Measurements from ENCODE around the gene KCNH3.

Gene KCNH3

DNA sequence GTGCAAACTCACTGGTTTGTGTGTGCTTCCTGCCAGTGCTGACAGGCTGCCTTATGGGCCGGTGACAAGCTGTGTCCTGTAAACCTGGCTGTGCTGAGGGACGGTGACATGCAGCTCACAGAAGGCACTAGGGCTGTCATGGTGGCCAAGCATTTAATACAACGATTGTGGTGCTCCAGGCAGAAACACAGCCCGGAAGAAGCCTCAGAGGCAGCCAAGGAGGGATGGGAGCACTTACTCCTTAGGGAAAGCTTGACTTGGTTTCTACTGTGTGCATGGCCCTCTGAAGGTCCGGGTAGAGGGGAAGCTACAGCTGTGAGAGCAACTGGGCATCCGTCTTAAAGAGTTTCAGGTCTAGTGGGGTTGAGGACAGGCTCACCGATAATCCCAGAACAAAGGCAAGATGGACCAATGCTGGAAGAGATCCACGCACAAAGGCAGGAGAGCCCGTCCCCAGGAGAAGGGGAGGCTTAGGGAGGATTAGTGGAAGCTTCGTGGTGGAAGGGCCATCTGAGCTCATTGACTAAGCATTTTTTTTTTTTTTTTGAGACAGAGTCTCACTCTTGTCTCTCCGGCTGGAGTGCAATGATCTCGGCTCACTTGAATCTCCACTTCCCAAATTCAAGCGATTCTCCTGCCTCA is 39.8 kb downstream of the KCNH3 start:
- TF ChIP-seq, protein P1, sequence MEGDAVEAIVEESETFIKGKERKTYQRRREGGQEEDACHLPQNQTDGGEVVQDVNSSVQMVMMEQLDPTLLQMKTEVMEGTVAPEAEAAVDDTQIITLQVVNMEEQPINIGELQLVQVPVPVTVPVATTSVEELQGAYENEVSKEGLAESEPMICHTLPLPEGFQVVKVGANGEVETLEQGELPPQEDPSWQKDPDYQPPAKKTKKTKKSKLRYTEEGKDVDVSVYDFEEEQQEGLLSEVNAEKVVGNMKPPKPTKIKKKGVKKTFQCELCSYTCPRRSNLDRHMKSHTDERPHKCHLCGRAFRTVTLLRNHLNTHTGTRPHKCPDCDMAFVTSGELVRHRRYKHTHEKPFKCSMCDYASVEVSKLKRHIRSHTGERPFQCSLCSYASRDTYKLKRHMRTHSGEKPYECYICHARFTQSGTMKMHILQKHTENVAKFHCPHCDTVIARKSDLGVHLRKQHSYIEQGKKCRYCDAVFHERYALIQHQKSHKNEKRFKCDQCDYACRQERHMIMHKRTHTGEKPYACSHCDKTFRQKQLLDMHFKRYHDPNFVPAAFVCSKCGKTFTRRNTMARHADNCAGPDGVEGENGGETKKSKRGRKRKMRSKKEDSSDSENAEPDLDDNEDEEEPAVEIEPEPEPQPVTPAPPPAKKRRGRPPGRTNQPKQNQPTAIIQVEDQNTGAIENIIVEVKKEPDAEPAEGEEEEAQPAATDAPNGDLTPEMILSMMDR (IDR thresholded peaks at IDR 0.05; ENCODE audit: low read length) = no peak
- TF ChIP-seq EZH2phosphoT487 (IDR thresholded peaks at IDR 0.05; ENCODE audit: low read length) (no peak), EZH2 (optimal IDR thresholded peaks at IDR 0.05; ENCODE audit: low read depth, low read length) (no peak)
- no peak for DNase-seq
- peaks cover 6% of the 10 kb centered on the region; the same call in 1 of the 2 replicates for H3F3A ChIP-seq (ENCODE audit: insufficient read depth, low read length)
- no peak overlapping the region for H3K4me2 ChIP-seq (ENCODE audit: low read depth, low read length)
- no peak overlapping the region for H3K9ac ChIP-seq (ENCODE audit: low read length)
- no peaks in the 10 kb centered on the region for H3K79me2 ChIP-seq (ENCODE audit: low read length)
- H2AFZ ChIP-seq (ENCODE audit: low read length) = no peak overlapping the region
- H3K9me2 ChIP-seq (replicated peaks; ENCODE audit: insufficient read depth, low read length) = no peaks in the 10 kb centered on the region
- H3K36me3 ChIP-seq (replicated peaks; ENCODE audit: insufficient read depth, low read length) = no peaks in the 10 kb centered on the region
- no peaks in the 10 kb centered on the region for H3K9me3 ChIP-seq (replicated peaks; ENCODE audit: insufficient read depth, low read length)
- no peak overlapping the region for H3K4me3 ChIP-seq (ENCODE audit: low read length)
- peaks cover 15% of the 10 kb centered on the region for H3K4me1 ChIP-seq (ENCODE audit: low read length)
- H3K27ac ChIP-seq (ENCODE audit: low read length) = no peak overlapping the region
- H4K20me1 ChIP-seq (ENCODE audit: insufficient read depth, low read length) = no peaks in the 10 kb centered on the region
- H3K27me3 ChIP-seq (replicated peaks; ENCODE audit: insufficient read depth, low read length) = no peaks in the 10 kb centered on the region

DNA sequence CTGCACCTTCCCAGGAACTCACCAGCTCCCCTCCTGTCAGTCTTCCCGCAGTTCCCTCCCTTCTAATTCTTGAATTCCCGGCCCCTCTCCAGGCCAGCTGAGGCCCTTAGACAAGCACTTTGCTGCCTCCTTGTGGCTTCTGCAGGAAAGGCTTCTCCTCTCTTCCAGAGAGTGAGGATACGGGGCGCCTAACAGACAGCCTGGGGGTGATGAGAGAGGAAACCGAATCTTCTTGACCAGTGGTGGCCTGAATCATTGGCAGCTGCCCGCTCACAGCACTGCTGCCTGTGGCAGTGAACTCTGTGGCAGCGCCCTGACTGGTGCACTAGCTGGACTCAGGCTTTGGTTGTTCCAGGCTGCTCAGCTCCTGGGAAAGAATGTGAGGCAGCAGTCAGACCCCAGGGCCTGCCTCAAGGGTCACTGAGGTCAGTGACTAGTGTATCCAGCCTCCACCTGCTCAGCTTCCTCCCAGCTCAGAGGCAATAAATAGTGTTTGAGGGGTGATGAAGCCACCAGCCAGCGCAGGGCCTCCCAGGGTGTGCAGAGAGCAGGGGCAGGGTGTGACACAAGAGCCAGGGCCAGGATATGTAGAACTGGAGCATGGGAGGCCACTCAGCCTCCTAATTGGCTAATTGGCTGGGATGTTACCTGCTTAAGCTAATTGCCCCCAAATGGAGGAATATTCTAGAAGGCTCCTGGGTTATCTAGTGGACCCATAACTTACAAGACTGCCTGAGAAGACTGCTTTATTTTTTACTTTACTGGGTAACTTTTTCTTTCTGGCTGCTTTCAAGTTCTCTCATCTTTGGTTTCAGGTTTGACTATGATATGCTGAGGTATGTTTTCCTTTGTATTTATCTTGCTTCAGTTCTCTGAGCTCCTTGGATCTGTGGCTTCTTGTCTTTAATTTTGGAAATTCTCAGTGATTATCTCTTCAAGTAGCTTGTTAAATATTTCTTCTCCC is 42.0 kb downstream of the KCNH3 start:
- Histone ChIP-seq H3K9me2 (replicated peaks; ENCODE audit: insufficient read depth, low read length) (no peaks in the 10 kb centered on the region), H3F3A (ENCODE audit: insufficient read depth, low read length) (peaks cover 6% of the 10 kb centered on the region; the same call in 1 of the 2 replicates), H3K27ac (ENCODE audit: low read length) (peak overlapping the region; percentile 2; the same call in 1 of the 2 replicates), H3K79me2 (ENCODE audit: low read length) (no peaks in the 10 kb centered on the region), H3K4me3 (ENCODE audit: low read length) (no peak overlapping the region), H4K20me1 (ENCODE audit: insufficient read depth, low read length) (no peaks in the 10 kb centered on the region), H3K9me3 (replicated peaks; ENCODE audit: insufficient read depth, low read length) (no peaks in the 10 kb centered on the region), H3K27me3 (replicated peaks; ENCODE audit: insufficient read depth, low read length) (no peaks in the 10 kb centered on the region), H3K36me3 (replicated peaks; ENCODE audit: insufficient read depth, low read length) (no peaks in the 10 kb centered on the region), H3K4me1 (ENCODE audit: low read length) (peaks cover 15% of the 10 kb centered on the region), H3K9ac (ENCODE audit: low read length) (no peak overlapping the region), H2AFZ (ENCODE audit: low read length) (no peak overlapping the region), H3K4me2 (ENCODE audit: low read depth, low read length) (peak overlapping the region; percentile 12; the same call in 1 of the 2 replicates)
- TF ChIP-seq EZH2 (optimal IDR thresholded peaks at IDR 0.05; ENCODE audit: low read depth, low read length) = no peak
- TF ChIP-seq, protein P1 (IDR thresholded peaks at IDR 0.05; ENCODE audit: low read length) = peak; percentile 94
- no peak for TF ChIP-seq EZH2phosphoT487 (IDR thresholded peaks at IDR 0.05; ENCODE audit: low read length)
- DNase-seq = peak; percentile 68

DNA sequence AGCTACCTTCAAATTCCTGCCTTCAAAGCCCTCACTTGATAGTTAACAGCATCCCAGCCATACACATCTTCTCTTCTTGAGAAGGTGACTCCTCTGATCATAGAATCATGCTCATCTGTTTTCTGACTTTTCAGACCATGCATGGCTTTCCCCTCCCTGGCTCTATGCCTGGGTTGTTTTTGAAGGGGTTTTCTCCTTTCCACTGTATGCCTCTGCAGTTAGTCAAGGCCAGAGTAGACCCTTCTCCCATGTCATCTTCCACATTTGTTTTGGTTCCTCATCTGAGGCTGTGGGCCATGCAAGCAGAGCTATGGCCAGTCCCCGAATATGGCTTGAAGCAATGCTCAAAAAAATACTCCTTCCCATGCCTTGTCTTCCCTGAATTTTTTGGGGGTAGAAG is 43.4 kb downstream of the KCNH3 start:
- no peak for TF ChIP-seq EZH2phosphoT487 (IDR thresholded peaks at IDR 0.05; ENCODE audit: low read length)
- TF ChIP-seq, protein P1 (IDR thresholded peaks at IDR 0.05; ENCODE audit: low read length) = no peak
- no peak for TF ChIP-seq EZH2 (optimal IDR thresholded peaks at IDR 0.05; ENCODE audit: low read depth, low read length)
- no peak overlapping the region for H2AFZ ChIP-seq (ENCODE audit: low read length)
- no peaks in the 10 kb centered on the region for H3K9me3 ChIP-seq (replicated peaks; ENCODE audit: insufficient read depth, low read length)
- H3K9ac ChIP-seq (ENCODE audit: low read length) = no peak overlapping the region
- no peak overlapping the region for H3K4me3 ChIP-seq (ENCODE audit: low read length)
- no peaks in the 10 kb centered on the region for H4K20me1 ChIP-seq (ENCODE audit: insufficient read depth, low read length)
- peaks cover 15% of the 10 kb centered on the region for H3K4me1 ChIP-seq (ENCODE audit: low read length)
- H3K9me2 ChIP-seq (replicated peaks; ENCODE audit: insufficient read depth, low read length) = no peaks in the 10 kb centered on the region
- H3K27ac ChIP-seq (ENCODE audit: low read length) = no peak overlapping the region
- H3K79me2 ChIP-seq (ENCODE audit: low read length) = no peaks in the 10 kb centered on the region
- no peaks in the 10 kb centered on the region for H3K36me3 ChIP-seq (replicated peaks; ENCODE audit: insufficient read depth, low read length)
- H3K27me3 ChIP-seq (replicated peaks; ENCODE audit: insufficient read depth, low read length) = no peaks in the 10 kb centered on the region
- DNase-seq = no peak
- peaks cover 6% of the 10 kb centered on the region; the same call in 1 of the 2 replicates for H3F3A ChIP-seq (ENCODE audit: insufficient read depth, low read length)
- no peak overlapping the region for H3K4me2 ChIP-seq (ENCODE audit: low read depth, low read length)
